ENCODE measurements around the gene FNBP1. TPM values are rescaled to one million over a fixed set of nuclear protein-coding genes. Genes with fewer than 3 reads are reported as not detected.

FNBP1 gene
- polyA plus RNA-seq, 1 of the 3 experiments (the other 2 are of a cell fraction), result 11.0 TPM

GRCh38 chr9:129909851-129910250 is 133.1 kb downstream of the FNBP1 start (continued):
- TF ChIP-seq, protein P1, sequence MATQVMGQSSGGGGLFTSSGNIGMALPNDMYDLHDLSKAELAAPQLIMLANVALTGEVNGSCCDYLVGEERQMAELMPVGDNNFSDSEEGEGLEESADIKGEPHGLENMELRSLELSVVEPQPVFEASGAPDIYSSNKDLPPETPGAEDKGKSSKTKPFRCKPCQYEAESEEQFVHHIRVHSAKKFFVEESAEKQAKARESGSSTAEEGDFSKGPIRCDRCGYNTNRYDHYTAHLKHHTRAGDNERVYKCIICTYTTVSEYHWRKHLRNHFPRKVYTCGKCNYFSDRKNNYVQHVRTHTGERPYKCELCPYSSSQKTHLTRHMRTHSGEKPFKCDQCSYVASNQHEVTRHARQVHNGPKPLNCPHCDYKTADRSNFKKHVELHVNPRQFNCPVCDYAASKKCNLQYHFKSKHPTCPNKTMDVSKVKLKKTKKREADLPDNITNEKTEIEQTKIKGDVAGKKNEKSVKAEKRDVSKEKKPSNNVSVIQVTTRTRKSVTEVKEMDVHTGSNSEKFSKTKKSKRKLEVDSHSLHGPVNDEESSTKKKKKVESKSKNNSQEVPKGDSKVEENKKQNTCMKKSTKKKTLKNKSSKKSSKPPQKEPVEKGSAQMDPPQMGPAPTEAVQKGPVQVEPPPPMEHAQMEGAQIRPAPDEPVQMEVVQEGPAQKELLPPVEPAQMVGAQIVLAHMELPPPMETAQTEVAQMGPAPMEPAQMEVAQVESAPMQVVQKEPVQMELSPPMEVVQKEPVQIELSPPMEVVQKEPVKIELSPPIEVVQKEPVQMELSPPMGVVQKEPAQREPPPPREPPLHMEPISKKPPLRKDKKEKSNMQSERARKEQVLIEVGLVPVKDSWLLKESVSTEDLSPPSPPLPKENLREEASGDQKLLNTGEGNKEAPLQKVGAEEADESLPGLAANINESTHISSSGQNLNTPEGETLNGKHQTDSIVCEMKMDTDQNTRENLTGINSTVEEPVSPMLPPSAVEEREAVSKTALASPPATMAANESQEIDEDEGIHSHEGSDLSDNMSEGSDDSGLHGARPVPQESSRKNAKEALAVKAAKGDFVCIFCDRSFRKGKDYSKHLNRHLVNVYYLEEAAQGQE (IDR thresholded peaks at IDR 0.05; ENCODE audit: low read depth, low read length), result no peak
- TF ChIP-seq TCF12 (IDR thresholded peaks at IDR 0.05) (no peak), GATA2 (CRISPR knock-in tag; IDR thresholded peaks at IDR 0.05) (no peak), FOXM1 (IDR thresholded peaks at IDR 0.05; ENCODE audit: low read depth) (no peak), RXRA (IDR thresholded peaks at IDR 0.05; ENCODE audit: borderline replicate concordance, low read depth) (no peak)

DNA sequence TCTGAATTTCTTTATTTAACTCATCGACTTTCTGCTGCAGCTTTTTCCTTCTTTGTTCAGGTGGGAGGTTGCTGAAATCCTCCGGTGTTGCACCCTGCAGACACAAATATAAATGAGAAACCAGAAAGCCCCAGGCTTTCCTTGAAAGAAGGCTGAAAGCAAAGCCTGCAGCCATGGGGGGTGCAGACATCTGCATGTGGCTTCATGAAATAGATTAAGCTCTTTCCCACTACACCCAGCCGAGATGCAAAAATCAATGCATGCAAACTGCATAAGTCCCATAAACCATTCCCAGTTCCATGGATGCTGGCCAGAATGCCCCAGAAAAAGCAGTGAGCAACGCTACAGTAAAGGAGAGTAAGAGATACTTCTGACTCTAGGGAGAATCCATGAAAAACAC is 134.1 kb downstream of the FNBP1 start:
- H3F3A ChIP-seq (replicated peaks; ENCODE audit: insufficient read depth), result no peaks in the 10 kb centered on the region
- TF ChIP-seq NRF1 (IDR thresholded peaks at IDR 0.05; ENCODE audit: low read depth, low read length), result no peak
- TF ChIP-seq, protein P2, sequence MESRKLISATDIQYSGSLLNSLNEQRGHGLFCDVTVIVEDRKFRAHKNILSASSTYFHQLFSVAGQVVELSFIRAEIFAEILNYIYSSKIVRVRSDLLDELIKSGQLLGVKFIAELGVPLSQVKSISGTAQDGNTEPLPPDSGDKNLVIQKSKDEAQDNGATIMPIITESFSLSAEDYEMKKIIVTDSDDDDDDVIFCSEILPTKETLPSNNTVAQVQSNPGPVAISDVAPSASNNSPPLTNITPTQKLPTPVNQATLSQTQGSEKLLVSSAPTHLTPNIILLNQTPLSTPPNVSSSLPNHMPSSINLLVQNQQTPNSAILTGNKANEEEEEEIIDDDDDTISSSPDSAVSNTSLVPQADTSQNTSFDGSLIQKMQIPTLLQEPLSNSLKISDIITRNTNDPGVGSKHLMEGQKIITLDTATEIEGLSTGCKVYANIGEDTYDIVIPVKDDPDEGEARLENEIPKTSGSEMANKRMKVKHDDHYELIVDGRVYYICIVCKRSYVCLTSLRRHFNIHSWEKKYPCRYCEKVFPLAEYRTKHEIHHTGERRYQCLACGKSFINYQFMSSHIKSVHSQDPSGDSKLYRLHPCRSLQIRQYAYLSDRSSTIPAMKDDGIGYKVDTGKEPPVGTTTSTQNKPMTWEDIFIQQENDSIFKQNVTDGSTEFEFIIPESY (IDR thresholded peaks at IDR 0.05; ENCODE audit: borderline replicate concordance, low read depth), result no peak
- no peak for TF ChIP-seq CTCF (IDR thresholded peaks at IDR 0.05)
- no peak for TF ChIP-seq FOXM1 (IDR thresholded peaks at IDR 0.05; ENCODE audit: low read depth)
- TF ChIP-seq SMC3 (IDR thresholded peaks at IDR 0.05; ENCODE audit: low read depth, low read length), result no peak
- TF ChIP-seq RAD21 (IDR thresholded peaks at IDR 0.05; ENCODE audit: low read length), result no peak
- TF ChIP-seq RXRA (IDR thresholded peaks at IDR 0.05; ENCODE audit: borderline replicate concordance, low read depth), result no peak
- TF ChIP-seq GABPA (IDR thresholded peaks at IDR 0.05; ENCODE audit: low read depth), result no peak
- TF ChIP-seq USF2 (IDR thresholded peaks at IDR 0.05; ENCODE audit: borderline replicate concordance, low read depth, low read length), result no peak
- no peak for TF ChIP-seq FOSL2 (IDR thresholded peaks at IDR 0.05; ENCODE audit: borderline replicate concordance, low read depth)
- TF ChIP-seq, protein P1 (IDR thresholded peaks at IDR 0.05; ENCODE audit: low read depth, low read length), result no peak
- TF ChIP-seq, protein P3, sequence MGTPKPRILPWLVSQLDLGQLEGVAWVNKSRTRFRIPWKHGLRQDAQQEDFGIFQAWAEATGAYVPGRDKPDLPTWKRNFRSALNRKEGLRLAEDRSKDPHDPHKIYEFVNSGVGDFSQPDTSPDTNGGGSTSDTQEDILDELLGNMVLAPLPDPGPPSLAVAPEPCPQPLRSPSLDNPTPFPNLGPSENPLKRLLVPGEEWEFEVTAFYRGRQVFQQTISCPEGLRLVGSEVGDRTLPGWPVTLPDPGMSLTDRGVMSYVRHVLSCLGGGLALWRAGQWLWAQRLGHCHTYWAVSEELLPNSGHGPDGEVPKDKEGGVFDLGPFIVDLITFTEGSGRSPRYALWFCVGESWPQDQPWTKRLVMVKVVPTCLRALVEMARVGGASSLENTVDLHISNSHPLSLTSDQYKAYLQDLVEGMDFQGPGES (IDR thresholded peaks at IDR 0.05; ENCODE audit: low read depth, low read length), result no peak
- H3K36me3 ChIP-seq (replicated peaks in 1 of 2; ENCODE audit: control insufficient read depth in 1 of 2, insufficient read depth in 2 of 2, low read length in 1 of 2), result peaks cover 0 to 18% of the 10 kb centered on the region in 2 experiments
- H3K4me3 ChIP-seq (ENCODE audit: low read depth in 2 of 2, low read length in 1 of 2), result no peak overlapping the region
- H3K4me1 ChIP-seq (ENCODE audit: control insufficient read depth in 1 of 2, insufficient read depth in 2 of 2, low read depth in 1 of 2, low read length in 1 of 2), result peaks cover 0 to 7% of the 10 kb centered on the region in 2 experiments; a peak in 2 of 4 replicates
- H3K79me2 ChIP-seq (ENCODE audit: insufficient read depth), result no peaks in the 10 kb centered on the region
- no peak overlapping the region for H2AFZ ChIP-seq (ENCODE audit: low read depth)
- H3K27me3 ChIP-seq (ENCODE audit: insufficient read depth), result no peaks in the 10 kb centered on the region
- H3K9ac ChIP-seq, result no peak overlapping the region
- no peaks in the 10 kb centered on the region for H3K9me2 ChIP-seq
- ChIA-PET CTCF (no interaction called here), POLR2A (no interaction called here)
- no peaks in the 10 kb centered on the region for H4K20me1 ChIP-seq (ENCODE audit: insufficient read depth)
- DNase-seq, result no peak
- H3K9me3 ChIP-seq, result no peaks in the 10 kb centered on the region
- H3K27ac ChIP-seq (ENCODE audit: low read depth in 2 of 2, low read length in 1 of 2), result no peak overlapping the region
- WGBS (ENCODE audit: low lambda C conversion rate), result 84% methylated on average over 4 of the region's 4 CpGs
- H3K4me2 ChIP-seq, result no peak overlapping the region
